NCI-H748 treated with DMSO at 0.1 percent for 48 hours (cell line): ENCODE data around the gene ZSCAN5C.
"Not testable (repeated sequence)": the region's sequence is repeated elsewhere in the genome, so short reads cannot be mapped to it uniquely, and the experiment has no call there.

Experiments
- DNase-seq: peaks from one replicate; lab custom pipeline; 2025; lab: John Stamatoyannopoulos, UW

Gene ZSCAN5C

GRCh38 chr19:56201973-56202372 lies at the start of gene ZSCAN5C:
TSS of gene ZSCAN5C (plus strand) at chr19:56202273. CDS start at chr19:56205914, 3,641 bp downstream.
- no peak for DNase-seq

DNA sequence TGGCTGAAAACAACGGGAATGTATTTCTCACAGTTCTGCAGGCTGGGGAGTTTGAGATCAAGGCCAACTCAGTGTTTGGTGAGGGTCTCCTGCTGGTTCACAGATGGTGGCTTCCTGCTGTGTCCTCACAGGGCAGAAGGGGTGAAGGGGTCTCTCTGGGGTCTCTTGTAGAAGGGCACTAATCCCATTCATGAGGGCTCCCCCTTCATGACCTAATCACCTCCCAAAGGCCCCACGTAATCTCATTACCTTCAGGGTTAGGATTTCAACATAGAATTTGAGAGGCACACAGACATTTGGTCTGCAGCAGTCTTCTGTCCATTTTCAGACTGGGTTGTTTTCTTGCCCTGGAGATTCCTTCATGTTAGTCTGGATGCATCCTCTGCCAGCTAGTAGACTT lies 49.4 kb upstream of the ZSCAN5C start:
- no peak for DNase-seq

DNA sequence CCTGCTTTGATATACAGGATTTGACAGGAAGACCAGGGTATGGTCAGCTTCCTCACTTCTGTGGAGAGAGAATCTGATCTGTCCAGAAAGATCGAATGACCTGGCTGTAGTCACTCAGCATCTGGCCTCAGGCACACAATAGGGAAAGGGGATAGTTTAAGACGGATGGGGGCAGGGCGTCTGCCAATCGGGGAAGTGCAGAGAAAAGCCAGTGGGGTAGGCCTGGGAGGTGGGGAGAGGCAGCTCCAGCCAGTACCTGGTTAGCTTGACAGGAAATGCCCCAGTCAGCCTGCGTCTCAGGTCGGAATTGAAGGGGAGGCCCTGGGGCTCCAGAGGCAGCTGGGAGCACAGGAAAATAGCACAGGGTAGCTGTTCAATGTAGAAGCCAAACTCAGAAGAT lies 48.6 kb upstream of the ZSCAN5C start:
- no peak for DNase-seq

DNA sequence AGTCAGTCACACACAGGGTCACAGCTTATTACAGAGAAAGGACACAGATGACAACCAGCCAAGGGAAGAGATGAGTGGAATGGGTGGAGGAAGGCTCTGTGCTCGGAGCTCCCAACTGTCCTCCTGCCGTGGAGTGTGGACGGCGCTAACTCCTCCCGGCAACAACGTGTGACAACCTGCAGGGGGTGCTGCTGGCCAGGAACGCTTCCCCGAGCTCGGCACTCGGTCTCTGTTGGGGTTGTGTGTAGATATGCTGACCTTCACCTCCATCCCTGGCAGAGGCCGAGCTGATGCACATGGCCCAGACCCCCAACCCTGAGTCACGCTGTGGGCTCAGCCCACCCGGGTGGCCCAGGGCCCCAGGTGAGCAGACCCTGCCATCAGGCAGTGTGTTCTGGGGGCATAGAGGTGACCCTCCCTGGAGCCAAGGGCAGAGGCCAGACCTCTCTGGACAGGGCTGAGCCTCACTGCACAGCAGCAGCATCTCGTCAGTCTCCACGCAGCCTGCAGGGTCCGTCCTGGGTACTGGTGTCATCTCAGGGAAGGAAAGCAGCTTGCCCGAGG lies 46.9 kb upstream of the ZSCAN5C start:
- DNase-seq = no peak

DNA sequence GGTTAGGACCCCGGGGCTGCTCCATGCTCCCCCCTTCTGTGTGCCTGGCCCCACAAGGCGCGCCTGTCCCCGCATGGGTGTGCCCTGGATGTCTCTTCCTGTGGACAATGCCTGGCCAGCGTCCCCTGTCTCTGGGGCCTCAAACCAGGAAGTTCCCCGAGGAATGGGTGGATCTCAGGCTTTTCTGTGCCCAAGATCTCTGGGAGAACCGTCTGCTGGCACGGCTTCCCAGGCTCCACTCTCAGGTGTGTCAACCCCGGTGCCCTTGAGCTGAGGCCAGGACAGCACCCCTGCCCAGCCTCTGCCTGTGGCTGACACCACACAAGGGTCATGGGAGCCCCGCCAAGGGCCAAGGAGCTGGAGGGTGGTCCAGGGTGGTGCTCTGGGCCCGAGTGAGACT lies 45.3 kb upstream of the ZSCAN5C start:
- DNase-seq = no peak

DNA sequence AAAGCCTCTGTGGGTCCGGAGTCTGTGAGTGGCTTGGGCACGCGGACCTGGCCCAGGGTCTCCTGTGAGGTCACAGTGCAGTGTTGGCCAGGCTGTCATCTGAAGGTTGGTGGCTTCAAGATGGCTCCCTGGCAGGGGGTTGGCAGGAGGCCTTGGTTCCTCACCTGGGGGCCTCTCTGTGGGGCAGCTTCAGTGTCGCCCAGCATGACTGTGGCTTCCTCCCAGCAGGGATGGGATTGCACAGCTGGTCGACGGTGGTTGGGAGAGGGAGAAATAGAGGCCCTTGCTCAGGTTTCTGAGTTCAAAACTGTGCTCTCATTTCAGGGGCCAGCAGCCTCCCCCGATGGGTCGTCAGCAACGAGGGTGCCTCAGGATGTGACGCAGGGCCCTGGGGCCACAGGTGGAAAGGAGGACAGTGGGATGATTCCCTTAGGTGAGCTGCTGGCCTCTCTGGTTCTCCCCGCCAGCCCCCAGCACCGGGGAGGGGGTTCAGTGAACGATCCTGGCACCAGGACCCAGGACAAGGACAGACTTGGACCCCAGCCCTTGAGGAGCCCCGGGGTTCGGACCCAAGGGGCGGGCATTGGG lies 43.8 kb upstream of the ZSCAN5C start:
- no peak for DNase-seq

DNA sequence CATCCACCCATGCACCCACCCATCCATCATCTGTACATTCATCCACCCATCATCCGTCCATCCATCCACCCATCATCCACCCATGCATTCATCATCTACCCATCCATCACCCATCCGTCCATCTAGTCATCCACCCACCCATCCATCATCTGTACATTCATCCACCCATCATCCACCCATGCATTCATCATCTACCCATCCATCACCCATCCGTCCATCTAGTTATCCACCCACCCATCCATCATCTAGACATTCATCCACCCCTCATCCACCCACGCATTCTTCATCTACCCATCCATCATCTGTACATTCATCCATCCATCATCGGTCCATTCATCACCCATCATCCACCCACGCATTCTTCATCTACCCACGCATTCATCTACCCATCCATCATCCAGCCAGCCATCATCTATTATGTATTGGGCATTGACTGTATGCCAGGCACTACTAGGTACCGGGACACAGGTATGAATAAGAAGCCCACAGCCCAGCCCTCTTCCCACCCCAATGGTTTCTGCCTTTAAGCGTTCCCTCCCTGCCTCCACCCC lies 43.0 kb upstream of the ZSCAN5C start:
- no peak for DNase-seq

DNA sequence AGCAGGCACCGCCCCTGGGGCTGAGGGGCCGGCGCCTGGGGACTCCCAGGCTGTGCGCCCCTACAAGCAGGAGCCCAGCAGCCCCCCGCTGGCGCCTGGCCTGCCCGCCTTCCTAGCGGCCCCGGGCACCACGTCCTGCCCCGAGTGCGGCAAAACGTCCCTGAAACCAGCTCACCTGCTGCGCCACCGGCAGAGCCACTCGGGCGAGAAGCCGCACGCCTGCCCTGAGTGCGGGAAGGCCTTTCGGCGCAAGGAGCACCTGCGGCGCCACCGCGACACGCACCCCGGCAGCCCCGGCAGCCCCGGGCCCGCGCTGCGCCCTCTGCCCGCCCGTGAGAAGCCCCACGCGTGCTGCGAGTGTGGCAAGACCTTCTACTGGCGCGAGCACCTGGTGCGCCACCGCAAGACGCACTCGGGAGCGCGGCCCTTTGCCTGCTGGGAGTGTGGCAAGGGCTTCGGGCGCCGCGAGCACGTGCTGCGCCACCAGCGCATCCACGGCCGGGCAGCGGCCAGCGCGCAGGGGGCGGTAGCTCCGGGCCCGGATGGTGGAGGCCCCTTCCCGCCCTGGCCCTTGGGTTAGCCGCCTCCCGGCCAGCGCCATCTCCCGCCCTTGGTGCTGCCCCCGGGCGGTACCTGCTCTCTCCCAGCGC lies 42.3 kb upstream of the ZSCAN5C start:
- DNase-seq = no peak

- DNase-seq = no peak
Observed at GRCh38 chr19:56161534-56161933, 40.5 kb upstream of the ZSCAN5C start.

- DNase-seq = no peak
Observed at GRCh38 chr19:56162258-56162657, 39.8 kb upstream of the ZSCAN5C start.

DNA sequence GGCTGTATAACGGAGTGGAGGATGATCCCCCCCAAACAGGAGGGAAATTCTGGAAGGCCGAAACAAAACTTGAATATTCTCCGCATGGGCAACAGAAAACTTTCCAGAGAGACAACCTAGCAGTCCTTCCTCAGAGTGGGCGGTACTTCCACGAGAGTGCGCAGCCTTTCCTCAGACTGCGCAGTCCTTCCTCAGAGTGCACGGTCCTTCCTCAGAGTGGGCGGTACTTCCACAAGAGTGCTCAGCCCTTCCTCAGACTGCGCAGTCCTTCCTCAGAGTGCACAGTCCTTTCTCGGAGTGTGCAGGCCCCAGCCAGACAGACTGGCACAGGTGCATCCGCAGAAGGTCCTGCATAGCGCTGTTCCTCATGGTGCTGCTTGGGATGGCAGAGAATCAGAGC lies 39.0 kb upstream of the ZSCAN5C start:
- no peak for DNase-seq

- DNase-seq = no peak
Observed at GRCh38 chr19:56167064-56167578, 35.0 kb upstream of the ZSCAN5C start.

DNA sequence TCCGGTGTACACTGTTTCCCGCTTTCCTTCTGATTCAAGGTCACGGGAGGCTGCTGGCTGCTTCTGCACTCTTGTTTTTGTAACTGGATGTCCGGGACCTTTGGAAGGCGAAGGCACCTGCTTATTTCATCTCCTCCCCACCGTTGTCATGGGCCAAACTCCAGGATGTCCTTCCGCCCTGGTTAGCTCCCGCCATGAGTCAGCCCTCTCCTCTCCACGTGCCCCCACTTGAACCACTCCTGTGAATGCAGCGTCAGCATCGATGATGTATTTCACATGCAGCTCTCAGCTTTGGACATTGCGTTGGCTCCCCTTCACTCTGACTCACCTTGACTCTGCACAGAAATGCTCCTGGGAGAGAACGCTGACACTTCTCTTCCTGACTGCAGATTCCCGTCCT lies 31.8 kb upstream of the ZSCAN5C start:
- DNase-seq = no peak

GRCh38 chr19:56174086-56174485 lies 28.0 kb upstream of the ZSCAN5C start:
- no peak for DNase-seq

GRCh38 chr19:56174550-56174949 lies 27.5 kb upstream of the ZSCAN5C start:
- no peak for DNase-seq

DNA sequence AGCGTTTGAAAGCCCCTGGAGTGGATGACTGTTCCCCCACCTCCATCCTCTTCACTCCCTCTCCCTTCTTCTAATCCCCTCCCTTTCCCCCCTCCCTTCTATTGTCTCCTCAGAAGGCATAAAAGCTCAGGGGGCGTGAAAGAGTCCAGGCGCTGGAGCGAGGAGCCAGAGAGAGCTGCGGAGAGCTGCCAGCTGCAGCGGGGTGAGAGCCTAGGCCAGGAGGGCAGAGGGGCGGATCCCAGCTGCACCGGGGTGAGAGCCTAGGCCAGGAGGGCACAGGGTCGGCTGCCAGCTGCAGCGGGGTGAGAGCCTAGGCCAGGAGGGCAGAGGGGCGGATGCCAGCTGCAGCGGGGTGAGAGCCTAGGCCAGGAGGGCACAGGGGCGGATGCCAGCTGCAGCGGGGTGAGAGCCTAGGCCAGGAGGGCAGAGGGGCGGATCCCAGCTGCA lies 26.2 kb upstream of the ZSCAN5C start, which contains the start of gene GALP:
Gene GALP (plus strand): TSS at position 148 of the 447 bp plus-strand sequence. CDS start 1,101 bp downstream, outside the sequence.
- not testable (repeated sequence) for DNase-seq

DNA sequence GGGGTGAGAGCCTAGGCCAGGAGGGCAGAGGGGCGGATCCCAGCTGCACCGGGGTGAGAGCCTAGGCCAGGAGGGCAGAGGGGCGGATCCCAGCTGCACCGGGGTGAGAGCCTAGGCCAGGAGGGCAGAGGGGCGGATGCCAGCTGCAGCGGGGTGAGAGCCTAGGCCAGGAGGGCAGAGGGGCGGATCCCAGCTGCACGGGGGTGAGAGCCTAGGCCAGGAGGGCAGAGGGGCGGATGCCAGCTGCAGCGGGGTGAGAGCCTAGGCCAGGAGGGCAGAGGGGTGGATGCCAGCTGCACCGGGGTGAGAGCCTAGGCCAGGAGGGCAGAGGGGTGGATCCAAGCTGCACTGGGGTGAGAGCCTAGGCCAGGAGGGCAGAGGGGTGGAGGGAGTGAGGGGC lies 25.8 kb upstream of the ZSCAN5C start:
- DNase-seq = not testable (repeated sequence)

GRCh38 chr19:56176881-56177280 lies 25.2 kb upstream of the ZSCAN5C start:
- no peak for DNase-seq

DNA sequence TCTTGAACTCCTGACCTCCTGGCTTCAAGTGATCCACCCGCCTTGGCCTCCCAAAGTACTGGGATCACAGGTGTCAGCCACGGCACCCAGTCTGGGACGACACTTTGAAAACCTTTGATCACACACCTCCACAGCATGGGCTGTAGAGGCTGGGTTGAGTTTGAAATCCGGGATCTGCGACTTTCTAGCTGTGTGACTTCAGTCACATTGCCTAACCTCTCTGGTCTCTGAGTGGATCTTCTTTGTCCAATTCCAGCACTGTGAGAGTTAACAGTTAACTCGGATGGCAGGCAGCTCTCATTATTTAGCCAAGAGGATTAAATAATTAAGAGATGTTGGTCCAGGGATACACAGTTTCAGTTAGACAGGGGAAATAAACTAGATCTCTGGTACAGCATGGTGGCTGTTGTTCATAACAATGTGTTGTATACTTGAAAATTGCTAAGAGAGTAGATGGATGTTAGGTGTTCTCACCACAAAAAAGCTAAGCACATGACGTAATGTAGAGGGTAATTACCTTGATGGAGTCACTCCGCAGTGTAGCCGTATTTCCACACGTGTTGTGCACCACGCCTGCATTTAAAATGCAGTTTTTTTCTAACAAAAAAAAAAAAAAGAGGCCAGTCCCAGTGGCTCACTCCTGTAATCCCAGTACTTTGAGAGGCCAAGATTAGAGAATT lies 24.4 kb upstream of the ZSCAN5C start:
- DNase-seq = no peak

GRCh38 chr19:56189785-56190184 lies 12.3 kb upstream of the ZSCAN5C start:
- no peak for DNase-seq

- DNase-seq = no peak
Observed at GRCh38 chr19:56191115-56191514, 11.0 kb upstream of the ZSCAN5C start.

DNA sequence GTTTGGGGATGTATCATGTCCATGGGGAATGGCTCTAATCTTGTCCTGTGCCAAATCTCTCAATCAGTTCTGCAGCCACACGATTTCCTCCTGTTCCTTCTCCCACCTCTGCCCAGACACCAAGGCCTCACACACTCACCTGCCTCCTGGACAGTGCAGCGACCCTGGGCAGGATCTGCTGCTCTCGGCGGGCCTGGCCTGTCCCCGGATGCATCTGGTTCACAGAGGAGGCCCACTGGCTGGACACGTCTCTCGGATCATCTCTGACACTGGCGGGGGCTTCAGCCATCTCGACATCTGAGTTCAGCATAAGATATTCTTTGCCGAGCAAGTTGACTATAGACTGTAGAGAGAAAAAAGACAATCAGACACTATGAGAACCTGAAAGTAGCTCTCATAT lies 10.4 kb upstream of the ZSCAN5C start:
- no peak for DNase-seq
